K562 (cell line): ENCODE data around the gene C11orf52. TPM values are rescaled to one million over a fixed set of nuclear protein-coding genes. Genes with fewer than 3 reads are reported as not detected.

Experiments
- ATAC-seq: fragments of 200-7000 bp; cut with Tn5 transposase; 3 replicates; pipeline ENCODE4 v1.9.1; 2020; ENCODE audit warnings: moderate library complexity
- BruUV-seq: library from RNA; stranded (reverse); fragments of 400-500 nt; replicated peaks from 2 replicates; lab custom pipeline; 2021; lab: Mats Ljungman, UMichigan
- CTCF ChIA-PET: fragments of 300-600 bp; formaldehyde crosslinking; extraction: SDS; loops from one replicate; lab custom pipeline; 2021; ENCODE audit warnings: low intra/inter-chr PET ratio; lab: Yijun Ruan, JAX
- POLR2A ChIA-PET: fragments of 300-600, 350-650 bp; sonication (Branson Sonifier 250); formaldehyde crosslinking; extraction: SDS; loops from one replicate; lab custom pipeline; 2021; ENCODE audit warnings: antibody characterized with exemption, inconsistent platforms; lab: Yijun Ruan, JAX
- DNase-seq, 4 experiments: peaks; one replicate each; pipeline versions ENCODE4 v3.0.0 to v3.0.0-alpha.2; 2011 to 2018; ENCODE audit warnings: low spot score in 3 of 4, mixed read lengths in 3 of 4; ENCODE audit errors: extremely low read depth in 1 of 4
- FAIRE-seq: peaks from 2 replicates; lab custom pipeline; 2011; peaks lifted over from hg19 to GRCh38; lab: Jason Lieb, UNC
- H2AFZ ChIP-seq: 2 replicates; pipeline ENCODE4 v1.6.0; 2011; ENCODE audit warnings: low read depth, low read length, control low read depth, inconsistent platforms
- H3K27ac ChIP-seq: fragments of 200-600 bp; 3 replicates; pipeline ENCODE4 v1.8.0; 2011; ENCODE audit warnings: low read depth, mild to moderate bottlenecking, control low read depth, inconsistent platforms, low read length, moderate library complexity, mixed read lengths; ENCODE audit errors: extremely low read depth
- H3K27me3 ChIP-seq, 2 experiments: fragments of 300-600 bp in 1 of 2; 2 replicates in 1 of 2; 3 replicates in 1 of 2; pipeline versions ENCODE4 v1.6.0 to v1.8.0; 2011; ENCODE audit warnings: inconsistent platforms in 2 of 2, low read length in 2 of 2, mild to moderate bottlenecking in 1 of 2, mixed read lengths in 1 of 2, moderate library complexity in 1 of 2; ENCODE audit not compliant: control insufficient read depth in 2 of 2, insufficient read depth in 2 of 2
- H3K36me3 ChIP-seq: fragments of 300-600 bp; 3 replicates; pipeline ENCODE4 v1.8.0; 2011; ENCODE audit warnings: mild to moderate bottlenecking, low read length, inconsistent platforms; ENCODE audit not compliant: control insufficient read depth, insufficient read depth
- H3K4me1 ChIP-seq, 2 experiments: fragments of 200-600 bp in 1 of 2; replicated peaks in 1 of 2; 2 replicates in 1 of 2; 3 replicates in 1 of 2; pipeline versions ENCODE4 v1.5.1 to v1.8.0; 2011; ENCODE audit warnings: inconsistent platforms in 2 of 2, low read length in 2 of 2, mild to moderate bottlenecking in 1 of 2, mixed read lengths in 1 of 2, moderate library complexity in 1 of 2; ENCODE audit not compliant: control insufficient read depth in 2 of 2, insufficient read depth in 2 of 2
- H3K4me2 ChIP-seq: 2 replicates; pipeline ENCODE4 v1.6.1; 2011; ENCODE audit warnings: low read length, control low read depth, inconsistent platforms, mixed read lengths; ENCODE audit not compliant: insufficient read depth
- H3K4me3 ChIP-seq: fragments of 200-600 bp; sonication (generic), shearing (Covaris generic); 2 replicates; pipeline ENCODE4 v1.5.1; 2016; ENCODE audit warnings: control low read depth, inconsistent platforms
- H3K79me2 ChIP-seq: fragments of 200-600 bp; 3 replicates; pipeline ENCODE4 v1.8.0; 2011; ENCODE audit warnings: low read length, inconsistent platforms; ENCODE audit not compliant: control insufficient read depth, insufficient read depth
- H3K9ac ChIP-seq, 2 experiments: 2 replicates each; pipeline versions ENCODE4 v1.6.0 to v1.6.1; 2011; ENCODE audit warnings: low read depth in 2 of 2, low read length in 2 of 2, control low read depth in 1 of 2, inconsistent platforms in 1 of 2, mild to moderate bottlenecking in 1 of 2, mixed read lengths in 1 of 2; ENCODE audit not compliant: insufficient read depth in 1 of 2
- H3K9me1 ChIP-seq: one replicate; pipeline ENCODE4 v1.6.0; 2011; ENCODE audit warnings: inconsistent platforms, mild to moderate bottlenecking, low read length, moderate library complexity; ENCODE audit not compliant: control insufficient read depth, insufficient read depth
- H3K9me3 ChIP-seq: replicated peaks from 2 replicates; pipeline ENCODE4 v1.5.1; 2011; ENCODE audit warnings: low read depth, low read length, inconsistent platforms; ENCODE audit not compliant: control insufficient read depth, insufficient read depth
- H4K20me1 ChIP-seq: replicated peaks from 2 replicates; pipeline ENCODE4 v1.6.1; 2011; ENCODE audit warnings: low read length, inconsistent platforms, mixed read lengths; ENCODE audit not compliant: control insufficient read depth, insufficient read depth
- CBX5 ChIP-seq: IDR thresholded peaks from 2 replicates; pipeline ENCODE4 v1.6.1; 2014; ENCODE audit warnings: low read depth, borderline replicate concordance
- DNMT1 ChIP-seq: fragments of 450-650 bp; IDR thresholded peaks from 2 replicates; pipeline ENCODE4 v1.6.1; 2016; ENCODE audit warnings: antibody characterized with exemption, mild to moderate bottlenecking
- EGR1 ChIP-seq: fragments of 450-650 bp; conservative IDR thresholded peaks from 2 replicates; pipeline ENCODE4 v1.6.1; 2017; ENCODE audit warnings: mild to moderate bottlenecking
- GABPA ChIP-seq: fragments of 200-800 bp; sonication (Bioruptor generic); conservative IDR thresholded peaks from 2 replicates; pipeline ENCODE4 v1.6.1; 2016; ENCODE audit warnings: low read depth, missing genetic modification characterization, missing compliant biosample characterization
- GATA2 ChIP-seq: sonication (generic); formaldehyde crosslinking; IDR thresholded peaks from 2 replicates; pipeline ENCODE4 v1.4.0; 2020; ENCODE audit warnings: mild to moderate bottlenecking, missing genetic modification reagents
- HNRNPUL1 ChIP-seq: fragments of 200-400 bp; formaldehyde crosslinking; IDR thresholded peaks from 2 replicates; pipeline ENCODE4 v1.6.1; 2017; ENCODE audit warnings: low read length
- MAZ ChIP-seq, 2 experiments: fragments of 450-650 bp in 1 of 2; sonication (generic) in 1 of 2; formaldehyde crosslinking; IDR thresholded peaks in 1 of 2; conservative IDR thresholded peaks in 1 of 2; 2 replicates each; pipeline versions ENCODE4 v1.4.0 to v1.5.0; 2020; ENCODE audit warnings: mild to moderate bottlenecking in 1 of 2, missing genetic modification reagents in 1 of 2
- POLR2AphosphoS2 ChIP-seq: IDR thresholded peaks from 2 replicates; pipeline ENCODE4 v1.6.1; 2012; ENCODE audit warnings: low read length, improper control_type of control experiment
- SMC3 ChIP-seq: conservative IDR thresholded peaks from 2 replicates; pipeline ENCODE4 v1.6.1; 2011; ENCODE audit warnings: low read depth, low read length, improper control_type of control experiment; ENCODE audit not compliant: insufficient read depth
- TAF1 ChIP-seq: IDR thresholded peaks from 2 replicates; pipeline ENCODE4 v1.6.1; 2011; ENCODE audit warnings: mild to moderate bottlenecking, low read length, moderate library complexity; ENCODE audit not compliant: insufficient read depth, control insufficient read depth, severe bottlenecking; ENCODE audit errors: extremely low read depth
- TAF7 ChIP-seq: fragments of 450-650 bp; IDR thresholded peaks from 2 replicates; pipeline ENCODE4 v1.6.1; 2016; ENCODE audit warnings: missing genetic modification characterization, missing compliant biosample characterization
- U2AF2 ChIP-seq: fragments of 200-400 bp; formaldehyde crosslinking; optimal IDR thresholded peaks from 2 replicates; pipeline ENCODE3; 2017; ENCODE audit warnings: low read depth, mild to moderate bottlenecking, low read length
- WHSC1 ChIP-seq: IDR thresholded peaks from one replicate; pipeline ENCODE4 v1.6.1; 2012; ENCODE audit warnings: low read length, control low read depth, inconsistent platforms
- ZNF444 ChIP-seq: fragments of 250-450 bp; sonication (Bioruptor Pico); IDR thresholded peaks from 2 replicates; pipeline ENCODE4 v1.4.0; 2020; ENCODE audit warnings: mild to moderate bottlenecking, moderate library complexity
- WGBS: fragments of 100-300 bp; shearing (Covaris generic); methylation state at CpG from one replicate; pipeline ENCODE4 v1.1.6; 2016; ENCODE audit warnings: low coverage, mixed read lengths; ENCODE audit not compliant: insufficient coverage; ENCODE audit errors: missing lambda C conversion rate; 5-methylcytosine and 5-hydroxymethylcytosine counted together
- in situ Hi-C: fragments of 300-500 bp; cut with MboI; formaldehyde crosslinking; loops from 4 replicates; pipeline ENCODE4 v1.15.0; 2018; ENCODE audit warnings: inconsistent platforms, mixed read lengths
- intact Hi-C: fragments of 100-400 bp; cut with micrococcal nuclease; formaldehyde crosslinking; loops from 2 replicates; pipeline ENCODE4 v1.14.2; 2022
- polyA plus RNA-seq, 8 experiments: library from polyadenylated mRNA; depleted of rRNA in 4 of 8; stranded (reverse) in 5 of 8; unstranded in 3 of 8; fragments of >200 nt; fragmentation: Nextera tagmentation in 2 of 8; fragmentation: Illumina TruSeq in 1 of 8; extraction: Ambion mirVana in 2 of 8; extraction: Trizol in 1 of 8; gene quantifications; 2 replicates each; pipeline versions ENCODE4 v1.2.1 to v1.2.3, GENCODE V29; 2011 to 2014; ENCODE audit warnings: inconsistent platforms in 1 of 8, missing spikeins in 1 of 8
- total RNA-seq, 7 experiments: library from RNA; depleted of rRNA in 6 of 7; stranded (reverse); fragments of >200 nt in 6 of 7; fragmentation: Illumina TruSeq in 2 of 7; extraction: Trizol in 2 of 7; gene quantifications; 2 replicates each; pipeline versions ENCODE4 v1.2.1 to v1.2.3, GENCODE V29; 2011 to 2021; ENCODE audit warnings: low replicate concordance in 1 of 7
- TF ChIP-seq, protein P1 (sequence below): fragments of 450-650 bp; conservative IDR thresholded peaks from 2 replicates; pipeline ENCODE4 v1.6.1; 2016; ENCODE audit warnings: missing genetic modification characterization, low read depth, mild to moderate bottlenecking, control low read depth, missing compliant biosample characterization
- TF ChIP-seq, protein P2 (sequence below): IDR thresholded peaks from 2 replicates; pipeline ENCODE4 v1.6.1; 2011; ENCODE audit warnings: borderline replicate concordance, low read depth, mild to moderate bottlenecking, moderate library complexity, low read length; ENCODE audit not compliant: insufficient read depth, poor library complexity, severe bottlenecking

Gene C11orf52
- total and polyA plus RNA-seq, 9 of the 15 experiments (the other 6 are each of a cell fraction or from before 2014, with no cell fraction given): 0.29 to 2.9 (median 1.0) TPM

DNA sequence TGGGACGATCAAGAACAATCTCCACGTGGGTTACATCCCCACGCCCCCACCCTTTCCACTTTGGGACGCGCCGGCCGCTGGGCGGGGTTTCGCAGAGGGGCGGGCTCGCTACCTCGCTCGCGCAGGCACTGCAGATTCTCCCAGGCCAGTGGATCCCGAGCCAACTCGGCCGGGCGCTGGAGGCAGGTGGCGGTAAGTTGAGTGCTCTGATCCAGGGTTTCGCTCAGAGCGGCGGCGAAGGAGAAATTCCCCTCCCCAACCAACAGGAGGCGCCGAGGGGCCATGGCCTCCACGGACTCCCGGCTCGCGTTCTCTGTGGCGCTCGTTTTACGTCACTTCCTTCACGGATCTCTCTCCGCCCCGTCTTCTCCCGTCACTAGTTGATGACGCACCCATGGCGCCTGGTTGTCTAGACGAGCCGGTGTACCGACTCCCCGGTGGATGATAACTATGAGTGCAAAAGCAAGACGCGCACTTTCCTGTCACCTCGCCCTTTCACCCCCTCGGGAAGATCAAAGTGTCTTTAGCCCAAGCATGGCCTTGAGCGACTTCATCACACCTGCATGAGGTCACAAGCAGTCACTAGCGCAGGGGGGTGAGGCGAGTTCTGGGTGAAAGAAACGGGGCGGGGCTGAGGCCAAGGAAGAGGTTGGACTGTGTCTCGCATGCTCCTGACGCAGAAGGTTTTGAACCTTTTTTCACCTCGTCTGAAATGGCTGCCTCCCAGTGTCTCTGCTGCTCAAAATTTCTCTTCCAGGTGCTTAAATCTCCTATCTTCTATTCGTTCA lies 39.7 kb upstream of the C11orf52 start, which contains the start of the genes CFAP68 and FDXACB1:
Gene CFAP68, plus strand, starts transcription at position 693 of the 788 bp plus-strand sequence. Its CDS starts 20 bp downstream, at position 713.
Gene FDXACB1, minus strand, starts transcription at position 317 of the 788 bp plus-strand sequence. Its CDS starts 33 bp downstream, at position 284.
- in situ Hi-C loops: loop anchor here (5.0 kb wide), 1 partner anchor 108 kb away; no protein-coding TSS in a partner anchor
- H3K27me3 ChIP-seq: no peaks in the 10 kb centered on the region
- WGBS: under 1% methylated on average over 47 of the region's 55 CpGs
- H3K9me1 ChIP-seq: no peaks in the 10 kb centered on the region
- peak within 1 kb of the TSS; percentile 96 for H3K4me2 ChIP-seq
- H3K4me3 ChIP-seq: peak within 1 kb of the TSS; percentile 62
- H2AFZ ChIP-seq: peak within 1 kb of the TSS; percentile 99
- ChIA-PET CTCF (interaction anchor here (0.6 to 2.2 kb wide), 4 partner anchors 100 to 343 kb away, joined by 3 to 26 read pairs (median 5); no protein-coding TSS in a partner anchor), POLR2A (interaction anchor here (1.2 to 1.5 kb wide), 3 partner anchors 15 to 103 kb away, joined by 3 to 5 read pairs (median 3); no protein-coding TSS in a partner anchor)
- peak; percentile 92 to 98 (median 93) for DNase-seq
- peaks cover 10 to 21% of the 10 kb centered on the region in 2 experiments; a peak in 4 of 5 replicates for H3K4me1 ChIP-seq
- ATAC-seq: peak; percentile 91
- H3K9me3 ChIP-seq: no peaks in the 10 kb centered on the region
- peaks cover 8% of the 10 kb centered on the region for H3K79me2 ChIP-seq
- H3K36me3 ChIP-seq: peaks cover 13% of the 10 kb centered on the region; the same call in 2 of the 3 replicates
- peak; percentile 95 for FAIRE-seq
- H3K27ac ChIP-seq: peak within 1 kb of the TSS; percentile 95
- BruUV-seq: no TSS peak
- H4K20me1 ChIP-seq: no peaks in the 10 kb centered on the region
- intact Hi-C loops: loop anchor here (1.0 to 5.0 kb wide), 8 partner anchors 33 to 403 kb away; partner anchors contain the start of genes BCO2, CRYAB, HSPB2 and SDHD
- H3K9ac ChIP-seq: peak within 1 kb of the TSS; percentile 86 to 94
- TF ChIP-seq, protein P1, sequence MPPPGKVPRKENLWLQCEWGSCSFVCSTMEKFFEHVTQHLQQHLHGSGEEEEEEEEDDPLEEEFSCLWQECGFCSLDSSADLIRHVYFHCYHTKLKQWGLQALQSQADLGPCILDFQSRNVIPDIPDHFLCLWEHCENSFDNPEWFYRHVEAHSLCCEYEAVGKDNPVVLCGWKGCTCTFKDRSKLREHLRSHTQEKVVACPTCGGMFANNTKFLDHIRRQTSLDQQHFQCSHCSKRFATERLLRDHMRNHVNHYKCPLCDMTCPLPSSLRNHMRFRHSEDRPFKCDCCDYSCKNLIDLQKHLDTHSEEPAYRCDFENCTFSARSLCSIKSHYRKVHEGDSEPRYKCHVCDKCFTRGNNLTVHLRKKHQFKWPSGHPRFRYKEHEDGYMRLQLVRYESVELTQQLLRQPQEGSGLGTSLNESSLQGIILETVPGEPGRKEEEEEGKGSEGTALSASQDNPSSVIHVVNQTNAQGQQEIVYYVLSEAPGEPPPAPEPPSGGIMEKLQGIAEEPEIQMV (tag): no peak
- TF ChIP-seq SMC3 (peak; percentile 85), U2AF2 (no peak), MAZ (CRISPR knock-in tag; conservative IDR thresholded peaks at IDR 0.05 in 1 of 2, IDR thresholded peaks at IDR 0.05 in 1 of 2) (peak; percentile 74 to 87), WHSC1 (no peak), CBX5 (no peak), EGR1 (0 out of 2 replicates have a peak, but pooled peaks have one; percentile 5), TAF7 (tag) (peak; percentile 43; the same call in 1 of the 2 replicates), ZNF444 (peak; percentile 47; the same call in 1 of the 2 replicates), HNRNPUL1 (no peak), GABPA (peak; percentile 97), GATA2 (CRISPR knock-in tag) (no peak), TAF1 (no peak), DNMT1 (peak; percentile 80; the same call in 1 of the 2 replicates), POLR2AphosphoS2 (peak; percentile 66; the same call in 1 of the 2 replicates)
- TF ChIP-seq, protein P2, sequence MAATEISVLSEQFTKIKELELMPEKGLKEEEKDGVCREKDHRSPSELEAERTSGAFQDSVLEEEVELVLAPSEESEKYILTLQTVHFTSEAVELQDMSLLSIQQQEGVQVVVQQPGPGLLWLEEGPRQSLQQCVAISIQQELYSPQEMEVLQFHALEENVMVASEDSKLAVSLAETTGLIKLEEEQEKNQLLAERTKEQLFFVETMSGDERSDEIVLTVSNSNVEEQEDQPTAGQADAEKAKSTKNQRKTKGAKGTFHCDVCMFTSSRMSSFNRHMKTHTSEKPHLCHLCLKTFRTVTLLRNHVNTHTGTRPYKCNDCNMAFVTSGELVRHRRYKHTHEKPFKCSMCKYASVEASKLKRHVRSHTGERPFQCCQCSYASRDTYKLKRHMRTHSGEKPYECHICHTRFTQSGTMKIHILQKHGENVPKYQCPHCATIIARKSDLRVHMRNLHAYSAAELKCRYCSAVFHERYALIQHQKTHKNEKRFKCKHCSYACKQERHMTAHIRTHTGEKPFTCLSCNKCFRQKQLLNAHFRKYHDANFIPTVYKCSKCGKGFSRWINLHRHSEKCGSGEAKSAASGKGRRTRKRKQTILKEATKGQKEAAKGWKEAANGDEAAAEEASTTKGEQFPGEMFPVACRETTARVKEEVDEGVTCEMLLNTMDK: peak; percentile 65
